Posterior cingulate gyrus (tissue), 11 donors: ENCODE measurements around the gene PEG3.

Experiments used
- DNase-seq, 10 donors: peaks; one replicate each; pipeline versions ENCODE4 v3.0.0 to v3.0.0-alpha.2; 2020 to 2021; ENCODE audit warnings: mixed read lengths in 3 of 10
- intact Hi-C: fragments of 100-400 bp; cut with DNase I; formaldehyde crosslinking; loops from one replicate; pipeline ENCODE4 v1.15.1; 2023

The PEG3 gene

DNA sequence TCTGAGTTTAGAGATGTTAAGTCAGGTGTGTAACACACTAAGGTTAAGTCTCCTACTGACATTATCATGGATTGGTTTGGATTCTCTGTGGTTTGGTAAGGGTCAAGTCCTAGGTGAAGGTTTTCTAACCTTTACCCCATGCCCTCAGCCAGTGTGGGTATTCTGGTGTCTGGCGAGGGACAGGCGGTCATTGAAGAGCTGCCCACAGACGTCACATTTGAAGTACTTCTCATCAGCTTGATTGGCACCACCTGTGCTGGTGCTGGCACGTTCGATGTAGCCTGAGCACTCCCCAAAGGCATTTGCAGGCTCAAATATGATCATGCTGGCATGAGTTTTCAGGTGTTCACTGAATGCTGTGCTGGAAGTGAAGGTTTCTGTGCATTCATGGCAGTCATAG lies 27.0 kb downstream of the PEG3 start:
- intact Hi-C loops = no loop called here
- DNase-seq = no peak

DNA sequence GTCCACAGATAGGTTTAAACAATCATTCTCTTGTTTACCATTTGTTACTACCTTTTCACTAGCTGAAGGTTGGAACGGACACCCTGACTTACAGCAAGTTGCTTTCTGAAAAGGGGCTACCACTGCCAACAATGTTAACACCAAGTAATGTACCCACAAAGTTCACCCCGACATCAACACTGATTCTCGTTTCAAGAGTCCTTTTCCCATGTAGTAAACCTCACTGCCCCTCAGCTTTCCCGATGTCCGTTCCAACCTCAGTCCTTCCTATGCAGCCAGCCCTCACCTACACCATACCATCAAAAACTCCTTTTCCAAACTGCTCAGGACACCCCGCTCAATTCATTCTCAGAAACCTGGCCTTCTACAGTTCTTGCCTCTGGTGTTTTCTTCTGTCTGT lies 29.0 kb downstream of the PEG3 start:
- intact Hi-C loops = no loop called here
- DNase-seq = no peak

- intact Hi-C loops = no loop called here
Observed at GRCh38 chr19:56810260-56810659, 30.3 kb downstream of the PEG3 start.

DNA sequence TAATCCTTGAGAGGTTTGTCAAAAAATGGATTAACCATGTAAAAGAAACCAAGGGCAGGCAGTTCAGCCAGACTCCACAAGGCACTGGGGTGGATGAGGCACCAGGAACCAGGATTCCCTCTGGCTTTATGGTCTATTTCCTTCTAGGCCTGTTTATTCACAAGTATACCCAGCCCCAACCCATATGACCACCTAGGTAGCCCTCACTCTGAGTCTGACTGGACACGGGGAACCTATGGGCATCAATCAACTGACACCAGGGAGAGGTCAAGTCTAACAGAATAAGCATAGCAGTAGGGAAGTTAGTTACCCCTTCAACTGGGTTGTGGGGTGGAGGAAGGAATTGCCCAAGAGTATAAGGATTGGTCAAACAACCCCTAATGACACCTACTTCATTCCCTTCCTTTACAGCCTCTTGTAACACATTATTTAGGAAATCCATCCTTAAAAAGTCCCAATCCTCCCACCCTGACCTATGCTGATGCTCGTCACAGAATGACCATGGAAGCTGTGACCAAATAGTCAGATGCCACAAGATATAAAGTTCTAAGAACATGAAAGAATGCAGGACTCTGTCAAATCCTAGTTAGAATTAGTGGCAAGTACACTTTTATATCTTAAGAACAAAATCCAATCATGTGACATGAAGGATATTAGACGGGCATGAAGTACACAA lies 31.7 kb downstream of the PEG3 start:
- no peak for DNase-seq
- intact Hi-C loops = no loop called here

More at GRCh38 chr19:56810260-56810659, 30.3 kb downstream of the PEG3 start:
- DNase-seq = no peak

- intact Hi-C loops = no loop called here
- no peak for DNase-seq
Observed at GRCh38 chr19:56806639-56807038, 33.9 kb downstream of the PEG3 start.
